Iris pigment epithelial cell (primary cell): ENCODE measurements around the gene IFNA10.
"Not testable (repeated sequence)": the region's sequence is repeated elsewhere in the genome, so short reads cannot be mapped to it uniquely, and the experiment has no call there.

ENCODE experiments used
- DNase-seq: peaks from one replicate; pipeline ENCODE4 v3.0.0-alpha.2; 2011; ENCODE audit warnings: low read depth

Gene IFNA10

DNA sequence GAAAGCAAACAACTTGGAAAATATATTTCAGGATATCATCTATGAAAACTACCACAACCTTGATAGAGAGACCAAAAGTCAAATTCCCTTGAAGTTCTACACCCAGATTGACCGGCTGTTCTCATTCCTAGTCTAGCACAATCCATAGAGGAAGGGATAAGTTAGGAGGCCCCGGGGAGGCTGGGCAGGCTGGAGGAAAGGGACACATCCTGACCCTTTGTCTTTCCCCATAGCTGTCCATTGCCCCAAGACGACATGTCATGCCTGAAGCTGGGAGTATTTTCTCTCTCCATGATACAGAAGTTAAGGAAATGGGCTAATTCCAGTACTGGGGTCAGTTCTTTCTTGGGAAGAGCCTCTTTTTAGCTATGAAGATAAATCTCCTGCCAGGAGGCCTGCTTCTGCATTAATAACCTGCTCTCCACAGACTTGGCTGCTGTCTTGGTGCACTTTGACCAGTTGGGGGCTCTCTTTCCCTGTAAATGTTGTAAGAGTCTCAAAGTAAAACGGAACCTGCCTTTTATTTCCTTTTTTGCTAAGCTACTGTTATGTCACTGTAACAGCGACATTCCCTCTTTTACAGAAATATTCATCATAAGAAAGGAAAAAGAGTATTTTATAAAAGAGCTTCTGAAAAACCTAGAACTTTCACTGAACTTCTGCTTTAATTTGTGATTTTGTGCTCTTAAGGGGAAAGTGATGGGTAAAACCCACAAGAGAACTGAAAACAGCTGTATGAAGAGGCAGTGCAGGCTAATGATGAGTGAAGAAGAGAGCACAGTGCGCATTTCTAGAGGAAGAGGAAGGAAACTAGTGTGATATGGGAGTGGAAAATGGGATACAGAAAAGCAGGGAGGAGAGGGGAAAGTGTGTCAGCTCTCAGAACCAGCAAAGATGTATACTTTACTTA is 11.8 kb downstream of the IFNA10 start:
- peak; percentile 9 for DNase-seq

- DNase-seq: not testable (repeated sequence)
These were observed 19.5 kb downstream of the IFNA10 start, which contains the start of gene IFNA4 for GRCh38 chr9:21187487-21187886. TSS of gene IFNA4 (minus strand) at chr9:21187587. CDS start at chr9:21187531, 56 bp downstream.

DNA sequence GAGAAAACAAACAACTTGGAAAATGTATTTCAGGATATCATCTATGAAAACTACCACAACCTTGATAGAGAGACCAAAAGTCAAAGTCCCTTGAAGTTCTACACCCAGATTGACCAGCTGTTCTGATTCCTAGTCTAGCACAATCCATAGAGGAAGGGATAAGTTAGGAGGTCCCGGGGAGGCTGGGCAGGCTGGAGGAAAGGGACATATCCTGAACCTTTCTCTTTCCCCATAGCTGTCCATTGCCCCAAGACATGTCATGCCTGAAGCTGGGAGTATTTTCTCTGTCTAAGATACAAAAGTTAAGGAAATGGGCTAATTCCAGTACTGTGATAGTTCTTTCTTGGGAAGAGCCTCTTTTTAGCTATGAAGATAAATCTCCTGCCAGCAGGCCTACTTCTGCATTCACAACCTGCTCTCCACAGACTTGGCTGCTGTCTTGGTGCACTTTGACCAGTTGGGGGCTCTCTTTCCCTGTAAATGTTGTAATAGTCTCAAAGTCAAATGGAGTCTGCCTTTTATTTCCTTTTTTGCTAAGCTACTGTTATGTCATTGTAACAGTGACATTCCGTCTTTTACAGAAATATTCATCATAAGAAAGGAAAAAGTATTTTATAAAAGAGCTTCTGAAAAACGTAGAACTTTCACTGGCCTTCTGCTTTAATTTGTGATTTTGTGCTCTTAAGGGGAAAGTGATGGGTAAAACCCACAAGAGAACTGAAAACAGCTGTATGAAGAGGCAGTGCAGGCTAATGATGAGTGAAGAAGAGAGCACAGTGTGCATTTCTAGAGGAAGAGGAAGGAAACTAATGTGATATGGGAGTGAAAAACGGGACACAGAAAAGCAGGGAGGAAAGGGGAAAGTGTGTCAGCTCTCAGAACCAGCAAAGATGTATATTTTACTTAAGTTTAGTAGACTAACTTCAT is 23.9 kb downstream of the IFNA10 start:
- peak; percentile 8 for DNase-seq

DNA sequence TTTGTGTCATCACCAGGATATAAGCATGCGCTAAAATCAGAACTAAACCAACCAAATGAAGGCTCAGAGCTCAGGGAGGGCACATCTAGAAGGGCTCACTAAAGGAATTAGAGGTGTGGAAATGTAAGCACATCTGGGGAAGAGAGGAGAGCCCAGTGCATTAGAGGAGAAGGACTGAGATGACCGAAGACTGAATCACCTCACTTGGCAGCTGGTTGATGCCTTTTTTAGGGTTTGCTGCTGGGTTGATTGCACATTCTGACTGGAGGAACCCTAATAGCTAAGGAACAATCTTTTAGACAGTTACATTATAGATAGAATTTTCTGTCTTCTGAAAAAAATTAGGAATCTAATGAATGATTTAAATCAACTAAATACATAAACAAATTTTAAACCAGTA is 32.3 kb downstream of the IFNA10 start:
- peak; percentile 31 for DNase-seq

- DNase-seq: no peak
These were observed 34.8 kb downstream of the IFNA10 start for GRCh38 chr9:21172156-21172555.

GRCh38 chr9:21171351-21171750 is 35.6 kb downstream of the IFNA10 start:
- no peak for DNase-seq

DNA sequence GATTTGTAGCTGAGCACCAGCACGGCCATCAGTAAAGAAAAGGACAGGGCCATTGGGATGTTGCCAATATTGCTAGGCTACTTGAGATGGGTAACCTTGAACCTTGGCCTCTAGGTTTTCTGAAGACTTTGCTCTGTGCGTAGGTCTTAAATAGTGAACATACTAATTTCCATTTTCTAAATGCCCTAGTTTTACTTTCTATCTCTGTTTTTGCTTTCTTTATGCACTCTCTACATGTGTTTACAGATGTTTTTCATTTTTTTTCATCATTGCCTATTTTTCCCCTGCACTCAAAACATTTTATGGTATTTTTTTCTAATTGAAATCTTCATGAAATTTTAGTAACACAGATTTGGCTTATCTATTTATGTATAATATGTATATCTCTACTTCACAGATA is 40.4 kb downstream of the IFNA10 start, which contains the start of gene IFNA21:
TSS of gene IFNA21 (minus strand) at position 101 of the 400 bp plus-strand sequence. CDS start at position 53, 48 bp downstream.
- not testable (repeated sequence) for DNase-seq

GRCh38 chr9:21165516-21165915 is 41.4 kb downstream of the IFNA10 start:
- no peak for DNase-seq

- peak; percentile 77 for DNase-seq
These were observed 46.8 kb downstream of the IFNA10 start for GRCh38 chr9:21160178-21160577.
